ENCODE results near the gene ABCA8. TPM values are rescaled to one million over a fixed set of nuclear protein-coding genes. Genes with fewer than 3 reads are reported as not detected.

ABCA8 gene
- total RNA-seq, 2 experiments from 2014 or later: not detected

DNA sequence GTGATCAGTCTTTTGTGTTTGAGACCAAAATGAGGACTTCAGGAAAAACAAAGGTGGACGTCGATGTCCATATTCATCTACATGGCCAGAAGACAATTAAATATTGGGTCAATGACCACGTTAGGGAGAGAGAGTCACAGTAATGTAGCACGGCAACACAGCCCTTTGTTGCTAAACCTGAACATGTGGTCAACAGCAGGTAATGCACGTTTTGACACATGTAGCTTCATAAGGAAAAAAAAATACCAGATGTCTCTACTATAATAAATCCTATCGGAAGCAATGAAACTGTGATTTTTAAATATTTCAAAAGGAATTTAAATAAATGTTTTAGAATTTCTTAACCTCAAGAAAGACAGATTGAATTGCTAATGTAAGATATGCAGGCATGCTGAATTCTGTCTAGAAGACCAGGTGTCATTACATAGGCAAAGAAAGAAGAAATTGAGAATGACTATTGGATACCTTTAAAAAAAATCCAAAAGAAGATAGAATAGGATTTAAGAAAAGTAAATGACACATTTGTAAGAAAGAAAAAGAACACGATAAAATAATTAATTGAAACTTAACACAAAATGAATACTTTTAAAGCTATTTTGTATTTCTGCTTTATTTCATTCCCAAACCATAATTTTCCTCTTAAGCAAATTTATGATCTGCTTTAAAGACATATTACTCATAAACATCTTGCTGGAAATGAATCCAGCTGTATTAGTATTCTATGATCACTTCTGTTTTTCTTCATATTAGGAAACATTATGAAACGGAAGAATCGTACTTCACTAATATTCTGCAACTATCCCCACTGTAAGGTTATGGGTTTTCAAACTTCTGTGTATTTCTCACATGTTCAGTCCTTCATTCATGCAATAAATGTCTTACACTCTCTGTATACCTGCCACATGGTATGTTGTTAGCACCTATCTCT, 30.1 kb downstream of the ABCA8 start:
- H3K4me1 Mint-ChIP-seq: no peaks in the 10 kb centered on the region
- no peak overlapping the region for H3K4me3 Mint-ChIP-seq
- no peak for DNase-seq
- peaks cover under 1% of the 10 kb centered on the region for H3K9me3 Mint-ChIP-seq
- no peak overlapping the region for H3K27ac Mint-ChIP-seq
- ChIA-PET POLR2A (interaction anchor here (0.6 kb wide), 1 partner anchor 400 kb away, joined by 3 read pairs; no protein-coding TSS in a partner anchor), CTCF (no interaction called here)
- H3K27me3 Mint-ChIP-seq: no peaks in the 10 kb centered on the region
- H3K36me3 Mint-ChIP-seq (ENCODE audit: low read depth): no peaks in the 10 kb centered on the region

DNA sequence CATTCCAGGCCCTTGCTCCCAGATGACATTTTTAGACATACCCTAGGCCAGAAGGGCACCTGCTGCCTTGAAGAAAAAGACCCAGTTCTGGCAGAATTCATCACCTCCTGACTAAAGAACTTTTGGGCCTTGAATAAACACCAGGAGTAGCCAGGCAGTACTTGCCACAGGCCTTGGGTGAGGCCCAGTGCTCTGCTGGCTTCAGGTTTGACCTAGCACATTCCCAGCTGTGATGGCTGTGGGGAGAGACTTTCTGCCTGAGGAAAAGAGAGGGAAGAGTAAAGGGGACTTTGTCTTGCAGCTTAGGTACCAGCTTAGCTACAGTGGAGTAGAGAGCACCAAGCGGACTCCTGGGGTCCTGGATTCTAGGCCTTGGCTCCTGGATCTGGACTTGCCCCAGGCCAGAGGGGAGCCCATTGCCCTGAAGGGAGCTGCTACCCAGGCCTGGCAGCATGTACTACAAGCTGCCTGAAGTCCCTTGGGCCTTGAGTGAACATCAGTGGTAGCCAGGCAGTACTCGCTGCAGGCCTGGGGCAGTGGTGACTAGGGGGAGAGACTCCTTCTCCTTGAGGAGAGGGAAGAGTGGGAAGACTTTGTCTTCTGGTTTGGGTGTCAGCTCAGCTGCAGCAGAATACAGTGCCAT, 44.3 kb downstream of the ABCA8 start:
- POLR2A ChIA-PET: no interaction called here
- Mint-ChIP-seq H3K4me3 (no peak overlapping the region), H3K9me3 (no peaks in the 10 kb centered on the region), H3K27ac (no peak overlapping the region), H3K36me3 (ENCODE audit: low read depth) (no peaks in the 10 kb centered on the region), H3K27me3 (no peaks in the 10 kb centered on the region), H3K4me1 (no peaks in the 10 kb centered on the region)
- DNase-seq: no peak
- CTCF ChIA-PET: no interaction called here

DNA sequence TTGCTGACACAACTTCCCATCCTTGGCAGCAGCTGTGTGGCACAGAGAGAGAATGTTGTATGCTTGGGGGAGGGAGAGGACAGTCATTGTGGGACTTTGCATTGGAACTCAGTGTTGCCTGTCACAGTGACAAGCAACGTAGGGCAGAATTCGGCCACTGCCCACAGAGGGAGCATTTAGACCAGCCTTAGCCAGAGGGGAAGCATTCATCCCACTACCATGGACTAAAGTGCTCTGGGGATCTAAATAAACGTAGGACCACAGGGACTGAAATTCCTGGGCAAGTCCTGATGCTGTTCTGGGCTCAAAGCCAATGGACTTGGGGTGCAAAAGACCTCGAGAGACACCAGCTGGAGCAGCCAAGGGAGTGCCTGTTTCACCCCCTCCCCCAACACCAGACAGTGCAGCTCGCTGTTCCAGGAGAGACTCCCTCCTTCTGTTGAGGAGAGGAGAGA, 44.9 kb downstream of the ABCA8 start:
- Mint-ChIP-seq H3K9me3 (no peaks in the 10 kb centered on the region), H3K27ac (no peak overlapping the region), H3K27me3 (no peaks in the 10 kb centered on the region), H3K36me3 (ENCODE audit: low read depth) (no peaks in the 10 kb centered on the region), H3K4me1 (no peaks in the 10 kb centered on the region), H3K4me3 (no peak overlapping the region)
- no peak for DNase-seq
- POLR2A ChIA-PET: no interaction called here
- CTCF ChIA-PET: no interaction called here

DNA sequence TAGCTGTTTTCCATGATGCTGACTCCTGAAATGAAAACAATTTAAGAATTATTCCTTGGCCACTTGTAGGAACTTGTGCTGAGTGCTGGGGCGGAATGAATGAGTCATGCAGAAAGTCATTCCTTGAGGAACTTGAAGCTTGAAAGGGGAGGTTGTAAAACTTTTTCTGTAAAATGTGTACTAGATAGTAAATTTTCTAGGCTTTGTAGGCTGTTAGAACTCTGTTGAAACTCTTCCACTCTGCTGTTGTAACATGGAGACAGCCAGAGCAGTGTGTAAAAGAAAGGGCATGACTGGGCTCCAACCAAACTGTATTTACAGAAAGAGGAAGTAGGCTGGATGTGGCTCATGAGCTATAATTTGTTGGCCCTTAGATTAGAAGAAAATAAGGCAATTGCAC, 46.1 kb downstream of the ABCA8 start:
- DNase-seq: no peak
- POLR2A ChIA-PET: no interaction called here
- Mint-ChIP-seq H3K4me1 (no peaks in the 10 kb centered on the region), H3K36me3 (ENCODE audit: low read depth) (no peaks in the 10 kb centered on the region), H3K4me3 (no peak overlapping the region), H3K9me3 (no peaks in the 10 kb centered on the region), H3K27ac (no peak overlapping the region), H3K27me3 (no peaks in the 10 kb centered on the region)
- CTCF ChIA-PET: no interaction called here

DNA sequence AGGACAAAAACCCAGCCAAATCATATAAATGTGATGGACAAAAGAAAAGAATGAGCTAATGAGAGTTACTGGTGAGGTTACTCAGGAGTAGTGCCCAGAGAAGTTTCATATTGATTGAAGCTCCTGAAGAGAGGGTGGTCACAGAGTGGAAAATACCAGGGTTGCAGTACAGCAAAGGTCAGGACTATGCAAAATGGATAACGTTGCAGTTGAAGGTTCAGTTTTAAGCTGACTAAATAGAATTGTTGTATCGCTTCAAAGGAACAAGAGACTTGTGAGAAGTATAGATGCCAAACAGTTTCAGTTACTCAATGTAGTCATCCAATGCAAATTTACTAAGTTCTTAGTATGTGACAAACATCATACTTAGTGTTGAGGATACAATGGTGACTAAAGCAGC, 47.1 kb downstream of the ABCA8 start:
- Mint-ChIP-seq H3K27ac (no peak overlapping the region), H3K4me1 (no peaks in the 10 kb centered on the region), H3K9me3 (no peaks in the 10 kb centered on the region), H3K27me3 (no peaks in the 10 kb centered on the region), H3K4me3 (no peak overlapping the region), H3K36me3 (ENCODE audit: low read depth) (no peaks in the 10 kb centered on the region)
- ChIA-PET CTCF (no interaction called here), POLR2A (no interaction called here)
- DNase-seq: no peak

DNA sequence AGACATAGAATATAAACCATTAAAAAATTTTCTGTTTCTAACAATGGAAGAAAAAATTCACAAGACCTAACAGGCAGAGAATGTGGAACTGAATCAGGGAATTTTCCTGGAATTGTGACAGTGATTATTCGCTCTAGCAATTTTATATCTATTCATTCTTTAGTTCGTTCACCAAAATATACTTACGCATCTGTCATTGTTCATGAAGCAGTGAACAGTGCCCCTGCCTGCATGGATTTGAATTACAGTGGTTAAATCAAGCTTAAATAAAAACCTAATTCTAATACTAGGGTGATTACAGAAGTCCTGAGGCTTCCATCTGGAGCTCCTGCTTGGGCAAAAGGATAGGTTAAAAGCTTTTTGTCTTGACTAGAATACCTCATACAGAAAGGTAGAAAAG, 48.6 kb downstream of the ABCA8 start:
- Mint-ChIP-seq H3K4me1 (no peaks in the 10 kb centered on the region), H3K27ac (no peak overlapping the region), H3K9me3 (no peaks in the 10 kb centered on the region), H3K36me3 (ENCODE audit: low read depth) (no peaks in the 10 kb centered on the region), H3K4me3 (no peak overlapping the region), H3K27me3 (no peaks in the 10 kb centered on the region)
- DNase-seq: no peak
- ChIA-PET CTCF (no interaction called here), POLR2A (no interaction called here)

DNA sequence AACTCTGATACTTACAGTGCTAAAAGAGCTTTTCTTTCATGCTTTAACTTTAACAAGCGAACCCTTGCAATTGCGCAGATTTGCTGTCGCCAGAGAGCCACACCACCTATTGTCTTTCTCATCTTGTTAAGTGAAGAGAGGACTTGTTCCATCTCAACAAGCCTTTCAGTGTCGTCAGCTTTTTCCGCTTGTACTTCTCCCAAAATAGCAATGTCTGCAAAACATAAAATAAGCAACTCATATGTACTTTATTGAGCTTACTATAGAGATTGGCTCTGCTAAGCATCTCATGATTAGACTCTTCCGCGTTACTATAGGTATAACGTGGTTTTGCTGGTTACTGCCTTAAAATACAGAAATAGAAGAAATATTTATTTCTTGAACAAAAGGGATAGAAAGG, 51.9 kb downstream of the ABCA8 start:
- DNase-seq: no peak
- H3K27ac Mint-ChIP-seq: no peak overlapping the region
- CTCF ChIA-PET: no interaction called here
- no peak overlapping the region for H3K4me3 Mint-ChIP-seq
- H3K4me1 Mint-ChIP-seq: no peaks in the 10 kb centered on the region
- POLR2A ChIA-PET: no interaction called here
- no peaks in the 10 kb centered on the region for H3K9me3 Mint-ChIP-seq
- no peaks in the 10 kb centered on the region for H3K27me3 Mint-ChIP-seq
- no peaks in the 10 kb centered on the region for H3K36me3 Mint-ChIP-seq (ENCODE audit: low read depth)

DNA sequence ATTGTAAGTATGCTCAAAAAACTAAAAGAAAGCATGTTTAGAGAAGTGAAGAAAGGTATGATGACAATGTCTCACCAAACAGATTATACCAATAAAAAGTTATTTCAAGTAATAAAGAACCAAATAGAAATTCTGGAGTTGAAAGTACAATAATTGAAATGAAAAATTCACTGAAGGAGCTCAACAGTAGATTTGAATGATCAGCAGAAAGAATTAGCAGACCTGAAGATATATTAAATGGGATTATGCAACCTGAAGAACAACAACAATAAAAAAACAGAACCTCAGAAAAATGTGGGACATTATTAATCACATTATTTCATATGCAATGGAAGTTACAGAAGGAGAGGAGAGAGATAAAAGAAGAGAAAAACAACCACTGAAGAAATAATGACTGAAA, 57.6 kb downstream of the ABCA8 start:
- H3K9me3 Mint-ChIP-seq: no peaks in the 10 kb centered on the region
- no peaks in the 10 kb centered on the region for H3K4me1 Mint-ChIP-seq
- ChIA-PET POLR2A (no interaction called here), CTCF (no interaction called here)
- DNase-seq: no peak
- no peak overlapping the region for H3K27ac Mint-ChIP-seq
- H3K4me3 Mint-ChIP-seq: no peak overlapping the region
- H3K27me3 Mint-ChIP-seq: no peaks in the 10 kb centered on the region
- H3K36me3 Mint-ChIP-seq (ENCODE audit: low read depth): no peaks in the 10 kb centered on the region

DNA sequence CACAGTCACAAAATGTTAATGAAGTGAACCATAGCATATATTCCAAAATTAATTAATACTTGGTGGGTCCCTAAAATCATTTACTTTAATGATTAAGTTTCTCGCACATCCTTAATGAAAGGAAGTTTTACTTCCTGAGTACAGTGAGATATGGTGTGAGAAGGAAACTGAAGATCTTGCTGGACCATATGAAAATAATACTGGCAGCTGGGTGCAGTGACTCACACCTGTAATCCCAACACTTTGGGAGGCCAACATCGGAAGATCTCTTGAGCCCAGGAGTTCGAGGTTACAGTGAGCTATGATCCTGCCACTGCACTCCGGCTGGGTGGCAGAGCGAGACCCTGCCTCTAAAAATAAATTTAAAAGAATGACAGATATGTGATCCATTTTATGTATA, 62.5 kb downstream of the ABCA8 start:
- CTCF ChIA-PET: no interaction called here
- Mint-ChIP-seq H3K4me3 (no peak overlapping the region), H3K36me3 (ENCODE audit: low read depth) (no peaks in the 10 kb centered on the region)

DNA sequence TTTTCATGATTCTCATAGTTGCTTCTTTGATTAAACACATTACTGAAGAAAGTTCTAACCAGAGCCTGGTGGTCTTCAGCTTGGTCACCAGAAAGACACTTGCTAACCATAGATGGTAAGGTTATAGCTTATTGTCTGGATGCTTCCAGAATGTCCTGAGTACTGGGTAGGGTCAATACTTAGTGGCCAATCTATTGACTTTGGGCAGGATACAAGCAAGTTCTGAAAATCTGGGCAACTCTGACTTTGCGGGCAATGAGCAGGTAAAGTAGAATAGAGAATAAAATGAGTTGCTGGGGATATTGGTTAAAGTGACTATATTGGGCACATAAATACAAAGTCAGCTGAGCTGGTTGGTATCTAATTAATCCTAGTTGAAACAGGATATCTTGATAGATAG, 63.0 kb downstream of the ABCA8 start:
- H3K9me3 Mint-ChIP-seq: no peaks in the 10 kb centered on the region
- DNase-seq: no peak
- no peaks in the 10 kb centered on the region for H3K27me3 Mint-ChIP-seq
- ChIA-PET CTCF (no interaction called here), POLR2A (no interaction called here)
- H3K27ac Mint-ChIP-seq: no peak overlapping the region
- H3K4me1 Mint-ChIP-seq: no peaks in the 10 kb centered on the region
- H3K4me3 Mint-ChIP-seq: no peak overlapping the region
- H3K36me3 Mint-ChIP-seq (ENCODE audit: low read depth): no peaks in the 10 kb centered on the region

More for the DNA sequence above, 62.5 kb downstream of the ABCA8 start:
- no peak overlapping the region for H3K27ac Mint-ChIP-seq
- no peaks in the 10 kb centered on the region for H3K27me3 Mint-ChIP-seq
- DNase-seq: no peak
- H3K9me3 Mint-ChIP-seq: no peaks in the 10 kb centered on the region
- H3K4me1 Mint-ChIP-seq: no peaks in the 10 kb centered on the region
- POLR2A ChIA-PET: no interaction called here

DNA sequence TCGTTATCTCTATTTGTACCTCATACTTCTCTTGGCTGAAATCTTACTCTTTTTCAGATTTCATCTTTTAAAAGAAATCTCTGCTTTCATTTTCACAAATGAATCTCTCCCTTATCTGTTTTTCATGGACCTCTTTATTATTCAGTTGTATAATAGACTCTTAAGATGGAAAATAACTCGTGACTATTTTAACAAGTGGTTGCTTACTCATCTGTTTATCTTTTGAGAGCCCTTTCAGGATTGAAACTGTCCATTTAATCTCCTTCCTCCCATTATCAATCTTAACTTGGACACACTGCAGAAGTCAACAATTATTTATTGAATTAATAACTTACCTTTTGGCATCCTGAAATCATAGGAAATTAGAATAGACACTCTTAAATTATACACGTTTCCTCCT, 68.8 kb downstream of the ABCA8 start:
- H3K36me3 Mint-ChIP-seq (ENCODE audit: low read depth): no peaks in the 10 kb centered on the region
- CTCF ChIA-PET: no interaction called here

DNA sequence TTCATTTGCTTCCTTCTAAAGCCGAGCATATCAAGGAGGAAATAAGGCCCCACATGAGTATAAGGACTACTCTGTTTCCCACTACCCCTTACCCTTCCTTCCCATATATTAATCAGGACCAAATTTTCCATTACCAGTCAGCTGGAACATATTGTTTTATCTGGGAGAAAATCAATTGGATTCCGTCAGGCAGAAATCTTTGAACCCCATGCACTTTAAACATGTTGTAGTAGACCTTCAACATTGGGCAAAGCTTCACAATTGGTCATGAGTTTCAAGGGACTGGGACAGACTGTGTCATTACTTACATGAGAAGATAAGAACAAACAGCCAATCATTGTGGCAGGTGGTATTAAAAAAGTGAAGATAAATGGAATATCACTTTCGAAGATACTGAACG, 70.3 kb downstream of the ABCA8 start:
- H3K36me3 Mint-ChIP-seq (ENCODE audit: low read depth): no peaks in the 10 kb centered on the region
- DNase-seq: no peak
- no peaks in the 10 kb centered on the region for H3K27me3 Mint-ChIP-seq
- H3K4me1 Mint-ChIP-seq: no peaks in the 10 kb centered on the region
- no peak overlapping the region for H3K4me3 Mint-ChIP-seq
- ChIA-PET POLR2A (no interaction called here), CTCF (no interaction called here)
- no peak overlapping the region for H3K27ac Mint-ChIP-seq
- no peaks in the 10 kb centered on the region for H3K9me3 Mint-ChIP-seq

More for the DNA sequence above, 68.8 kb downstream of the ABCA8 start:
- no peak overlapping the region for H3K27ac Mint-ChIP-seq
- no peaks in the 10 kb centered on the region for H3K4me1 Mint-ChIP-seq
- H3K4me3 Mint-ChIP-seq: no peak overlapping the region
- H3K27me3 Mint-ChIP-seq: no peaks in the 10 kb centered on the region
- no peak for DNase-seq
- H3K9me3 Mint-ChIP-seq: no peaks in the 10 kb centered on the region
- POLR2A ChIA-PET: no interaction called here

DNA sequence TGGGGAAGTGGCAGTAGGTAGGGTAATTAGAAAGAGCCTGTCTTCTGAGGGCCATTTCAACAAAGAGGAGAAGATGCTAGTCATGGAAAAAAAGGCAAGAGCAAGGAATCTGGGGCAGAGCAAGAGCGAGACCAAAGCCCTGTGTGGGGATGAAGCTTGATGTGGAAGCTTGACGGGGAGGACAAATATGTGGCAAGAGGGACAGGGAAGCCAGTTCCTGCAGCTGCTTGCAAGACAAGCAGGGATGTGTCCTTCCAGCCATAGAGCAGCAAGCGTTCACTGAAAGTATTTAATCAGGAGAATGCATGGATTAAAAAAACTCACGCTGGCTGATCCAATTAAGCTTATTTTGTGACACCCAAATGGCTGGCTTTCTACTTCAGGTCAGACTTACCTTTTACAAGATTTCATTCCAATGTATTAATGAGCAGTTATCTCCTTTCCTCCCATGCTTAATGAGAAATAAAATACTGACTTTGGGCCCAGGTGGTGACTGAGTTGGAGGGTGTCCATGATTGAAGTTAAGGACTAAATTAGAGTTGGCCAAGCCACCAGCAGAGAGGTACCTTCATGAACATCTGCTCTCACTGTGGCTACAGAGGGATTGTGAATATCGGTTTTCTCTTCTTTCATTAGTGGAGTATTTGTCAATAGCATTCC, 76.8 kb downstream of the ABCA8 start:
- peaks cover 2% of the 10 kb centered on the region for H3K9me3 Mint-ChIP-seq
- H3K27ac Mint-ChIP-seq: no peak overlapping the region
- H3K4me1 Mint-ChIP-seq: no peaks in the 10 kb centered on the region
- no peak for DNase-seq
- no peak overlapping the region for H3K4me3 Mint-ChIP-seq
- ChIA-PET CTCF (no interaction called here), POLR2A (no interaction called here)
- no peaks in the 10 kb centered on the region for H3K27me3 Mint-ChIP-seq
- no peaks in the 10 kb centered on the region for H3K36me3 Mint-ChIP-seq (ENCODE audit: low read depth)

DNA sequence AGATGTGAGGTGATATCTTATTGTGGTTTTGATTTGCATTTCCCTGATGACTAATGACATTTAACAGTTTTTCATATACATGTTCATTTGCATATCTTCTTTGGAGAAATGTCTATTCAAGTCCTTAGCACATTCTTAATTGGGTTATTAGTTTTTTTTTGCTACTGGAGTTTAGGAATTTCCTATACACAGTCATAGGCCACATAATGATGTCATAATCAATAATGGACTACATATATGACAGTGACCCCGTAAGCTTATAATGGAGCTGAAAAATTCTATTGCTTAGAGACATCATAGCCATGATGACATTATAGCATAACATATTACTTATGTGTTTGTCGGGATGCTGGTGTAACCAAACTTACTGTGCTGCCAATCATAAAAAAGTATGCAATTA, 83.7 kb downstream of the ABCA8 start:
- no peak overlapping the region for H3K4me3 Mint-ChIP-seq
- H3K4me1 Mint-ChIP-seq: no peaks in the 10 kb centered on the region
- no peaks in the 10 kb centered on the region for H3K27me3 Mint-ChIP-seq
- no peak overlapping the region for H3K27ac Mint-ChIP-seq
- ChIA-PET POLR2A (no interaction called here), CTCF (no interaction called here)
- no peaks in the 10 kb centered on the region for H3K9me3 Mint-ChIP-seq
- DNase-seq: no peak
- no peaks in the 10 kb centered on the region for H3K36me3 Mint-ChIP-seq (ENCODE audit: low read depth)

All from activated CD4-positive, alpha-beta memory T cell treated with anti-CD3 and anti-CD28 coated beads, Interleukin-2, amount 10 ng/mL, durations not matched to agents 7 days and 5 days (primary cell).